ENCODE results near the gene EMD. TPM values are rescaled to one million over a fixed set of nuclear protein-coding genes. Genes with fewer than 3 reads are reported as not detected.

Gene EMD
- total and polyA plus RNA-seq, 2 of the 13 experiments (the other 11 are each of a cell fraction or from before 2014, with no cell fraction given): 14.5 to 14.9 TPM

DNA sequence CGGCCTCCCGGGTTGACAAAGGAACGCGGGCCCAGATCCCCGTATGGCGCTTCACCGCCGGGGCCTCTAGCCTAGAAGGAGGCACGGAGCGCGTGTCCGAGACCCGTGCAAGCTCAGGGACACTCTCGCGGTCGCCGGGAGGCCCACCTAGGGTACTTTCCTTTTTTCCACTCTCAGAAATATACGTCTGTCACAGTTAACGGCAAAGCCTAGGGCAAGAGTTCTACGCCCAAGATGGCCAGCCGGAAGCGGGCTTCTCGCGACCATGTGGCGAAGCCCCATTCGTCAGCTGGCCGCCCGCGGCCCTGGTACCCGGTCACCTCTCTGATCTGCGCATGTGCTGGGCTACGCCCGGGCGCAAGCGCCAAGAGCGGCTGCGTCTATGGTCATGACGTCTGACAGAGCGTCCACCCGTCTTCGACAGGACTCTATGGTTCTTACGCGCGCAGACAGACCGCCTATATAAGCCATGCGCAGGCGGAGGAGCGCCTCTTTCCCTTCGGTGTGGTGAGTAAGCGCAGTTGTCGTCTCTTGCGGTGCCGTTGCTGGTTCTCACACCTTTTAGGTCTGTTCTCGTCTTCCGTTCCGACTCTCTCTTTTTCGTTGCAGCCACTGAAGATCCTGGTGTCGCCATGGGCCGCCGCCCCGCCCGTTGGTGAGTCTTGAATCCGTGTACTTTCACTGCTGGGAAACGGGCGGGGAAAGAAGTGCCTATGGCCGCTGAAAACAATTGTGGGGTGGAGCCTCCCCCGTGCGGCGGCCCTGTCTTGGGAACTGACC lies 19.0 kb downstream of the EMD start, which contains the start of gene RPL10 (continued):
- no peak; the same call in 1 of the 2 replicates for TF ChIP-seq ZNF430 (CRISPR knock-in tag; IDR thresholded peaks at IDR 0.05)
- TF ChIP-seq SMAD3 (CRISPR knock-in tag; IDR thresholded peaks at IDR 0.05): no peak
- no peak for TF ChIP-seq ZNF772 (CRISPR knock-in tag; IDR thresholded peaks at IDR 0.05)
- no peak for TF ChIP-seq ZNF781 (CRISPR knock-in tag; IDR thresholded peaks at IDR 0.05; ENCODE audit: borderline replicate concordance, not compliant biosample characterization)
- peak; percentile 64 for TF ChIP-seq ELF1 (CRISPR knock-in tag; IDR thresholded peaks at IDR 0.05)
- TF ChIP-seq ZNF224 (CRISPR knock-in tag; IDR thresholded peaks at IDR 0.05): no peak
- no peak for TF ChIP-seq ZFP82 (CRISPR knock-in tag; IDR thresholded peaks at IDR 0.05; ENCODE audit: borderline replicate concordance)
- no peak for TF ChIP-seq ZKSCAN1 (IDR thresholded peaks at IDR 0.05; ENCODE audit: low read length)
- TF ChIP-seq ZNF562 (CRISPR knock-in tag; IDR thresholded peaks at IDR 0.05; ENCODE audit: borderline replicate concordance): no peak
- no peak for TF ChIP-seq NPAS2 (CRISPR knock-in tag; IDR thresholded peaks at IDR 0.05; ENCODE audit: borderline replicate concordance)
- no peak for TF ChIP-seq ZNF660 (CRISPR knock-in tag; IDR thresholded peaks at IDR 0.05; ENCODE audit: borderline replicate concordance, low read depth)
- no peak for TF ChIP-seq CBX5 (CRISPR knock-in tag; IDR thresholded peaks at IDR 0.05; ENCODE audit: borderline replicate concordance)
- no peak for TF ChIP-seq AKNA (CRISPR knock-in tag; IDR thresholded peaks at IDR 0.05; ENCODE audit: borderline replicate concordance)
- peak; percentile 78; the same call in 1 of the 2 replicates for TF ChIP-seq NKX3-1 (CRISPR knock-in tag; IDR thresholded peaks at IDR 0.05)
- TF ChIP-seq, protein P1, sequence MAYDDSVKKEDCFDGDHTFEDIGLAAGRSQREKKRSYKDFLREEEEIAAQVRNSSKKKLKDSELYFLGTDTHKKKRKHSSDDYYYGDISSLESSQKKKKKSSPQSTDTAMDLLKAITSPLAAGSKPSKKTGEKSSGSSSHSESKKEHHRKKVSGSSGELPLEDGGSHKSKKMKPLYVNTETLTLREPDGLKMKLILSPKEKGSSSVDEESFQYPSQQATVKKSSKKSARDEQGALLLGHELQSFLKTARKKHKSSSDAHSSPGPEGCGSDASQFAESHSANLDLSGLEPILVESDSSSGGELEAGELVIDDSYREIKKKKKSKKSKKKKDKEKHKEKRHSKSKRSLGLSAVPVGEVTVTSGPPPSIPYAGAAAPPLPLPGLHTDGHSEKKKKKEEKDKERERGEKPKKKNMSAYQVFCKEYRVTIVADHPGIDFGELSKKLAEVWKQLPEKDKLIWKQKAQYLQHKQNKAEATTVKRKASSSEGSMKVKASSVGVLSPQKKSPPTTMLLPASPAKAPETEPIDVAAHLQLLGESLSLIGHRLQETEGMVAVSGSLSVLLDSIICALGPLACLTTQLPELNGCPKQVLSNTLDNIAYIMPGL (CRISPR knock-in tag; IDR thresholded peaks at IDR 0.05; ENCODE audit: borderline replicate concordance in 1 of 2, low read depth in 1 of 2): peak in 1 of 2 experiments; percentile 49; a peak in 1 of 4 replicates
- TF ChIP-seq YY1 (IDR thresholded peaks at IDR 0.05; ENCODE audit: insufficient read depth, insufficient replicate concordance, low read depth, low read length): peak; percentile 89
- TF ChIP-seq ZNF12 (CRISPR knock-in tag; IDR thresholded peaks at IDR 0.05): no peak
- no peak for TF ChIP-seq PAX8 (CRISPR knock-in tag; IDR thresholded peaks at IDR 0.05; ENCODE audit: borderline replicate concordance)
- TF ChIP-seq ZFP36L1 (CRISPR knock-in tag; IDR thresholded peaks at IDR 0.05): no peak
- TF ChIP-seq, protein P2, sequence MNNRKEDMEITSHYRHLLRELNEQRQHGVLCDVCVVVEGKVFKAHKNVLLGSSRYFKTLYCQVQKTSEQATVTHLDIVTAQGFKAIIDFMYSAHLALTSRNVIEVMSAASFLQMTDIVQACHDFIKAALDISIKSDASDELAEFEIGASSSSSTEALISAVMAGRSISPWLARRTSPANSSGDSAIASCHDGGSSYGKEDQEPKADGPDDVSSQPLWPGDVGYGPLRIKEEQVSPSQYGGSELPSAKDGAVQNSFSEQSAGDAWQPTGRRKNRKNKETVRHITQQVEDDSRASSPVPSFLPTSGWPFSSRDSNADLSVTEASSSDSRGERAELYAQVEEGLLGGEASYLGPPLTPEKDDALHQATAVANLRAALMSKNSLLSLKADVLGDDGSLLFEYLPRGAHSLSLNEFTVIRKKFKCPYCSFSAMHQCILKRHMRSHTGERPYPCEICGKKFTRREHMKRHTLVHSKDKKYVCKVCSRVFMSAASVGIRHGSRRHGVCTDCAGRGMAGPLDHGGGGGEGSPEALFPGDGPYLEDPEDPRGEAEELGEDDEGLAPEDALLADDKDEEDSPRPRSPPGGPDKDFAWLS (CRISPR knock-in tag; IDR thresholded peaks at IDR 0.05; ENCODE audit: borderline replicate concordance): no peak
- peak; percentile 28; the same call in 1 of the 2 replicates for TF ChIP-seq MEF2D (CRISPR knock-in tag; IDR thresholded peaks at IDR 0.05)
